Adrenal gland (tissue), 12 donors: ENCODE data around the gene ADAM10. TPM values are rescaled to one million over a fixed set of nuclear protein-coding genes. Genes with fewer than 3 reads are reported as not detected.
A peak's percentile ranks its signal among the peaks of the same experiment; 100 is the strongest.

Source experiments
- DNase-seq, 7 donors: peaks; one replicate each; pipeline ENCODE4 v3.0.0-alpha.2; 2019 to 2020
- H3K27ac ChIP-seq, 5 donors: fragments of 200-600 bp; sonication (generic) in 4 of 5; 1 replicate in 3 of 5; 2 replicates in 2 of 5; pipeline versions ENCODE4 v1.5.1 to v1.8.0; 2016 to 2020; ENCODE audit warnings: mild to moderate bottlenecking in 1 of 5
- H3K27me3 ChIP-seq: fragments of 200-600 bp; 2 replicates; pipeline ENCODE4 v1.8.0; 2021
- H3K36me3 ChIP-seq, 2 donors: fragments of 200-600 bp; replicated peaks in 1 of 2; 1 replicate in 1 of 2; 2 replicates in 1 of 2; pipeline versions ENCODE4 v1.5.1 to v1.8.0; 2018 to 2022
- H3K4me1 ChIP-seq, 2 donors: fragments of 200-600 bp; replicated peaks in 1 of 2; 1 replicate in 1 of 2; 2 replicates in 1 of 2; pipeline versions ENCODE4 v1.5.1 to v1.8.0; 2018 to 2021
- H3K4me3 ChIP-seq, 4 donors: fragments of 200-600 bp; sonication (generic) in 3 of 4; one replicate each; pipeline ENCODE4 v1.5.1; 2016 to 2018
- H3K9me3 ChIP-seq, 3 donors: fragments of 200-600 bp; sonication (generic) in 1 of 3; replicated peaks in 1 of 3; 1 replicate in 2 of 3; 2 replicates in 1 of 3; pipeline versions ENCODE4 v1.5.1 to v1.8.0; 2016 to 2021
- POLR2A ChIP-seq, 2 donors: fragments of 450-650 bp; IDR thresholded peaks; one replicate each; pipeline ENCODE4 v1.6.1; 2017; ENCODE audit warnings: antibody characterized with exemption in 2 of 2, mild to moderate bottlenecking in 2 of 2, moderate library complexity in 1 of 2
- WGBS, 4 donors: extraction: QIAGEN DNeasy Blood & Tissue Kit in 2 of 4; methylation state at CpG; one replicate each; pipeline versions ENCODE4 v1.1.5 to v1.1.7; 2013 to 2017; 5-methylcytosine and 5-hydroxymethylcytosine counted together
- intact Hi-C, 2 donors: fragments of 100-400 bp; cut with DNase I; formaldehyde crosslinking; loops; one replicate each; pipeline versions ENCODE4 v1.14.1 to v1.15.0; 2022 to 2023
- polyA plus RNA-seq, 3 donors: library from polyadenylated mRNA; stranded (reverse); fragments of 200-250 nt in 2 of 3; fragments of 350-450 nt in 1 of 3; fragmentation: Illumina TruSeq in 1 of 3; extraction: RNeasy Lipid Tissue Mini Kit (QIAGEN cat#74804) in 1 of 3; gene quantifications; one replicate each; pipeline ENCODE4 v1.2.3, GENCODE V29; 2013 to 2014
- total RNA-seq, 9 donors: library from RNA; depleted of rRNA in 4 of 9; stranded (reverse); fragments of >200 nt in 4 of 9; fragments of 120-200 nt in 1 of 9; fragmentation: NEBNext Ultra II Directional in 1 of 9; extraction: Animal tissue kit (Norgen Biotek cat#: 25700) in 1 of 9; gene quantifications; one replicate each; pipeline versions ENCODE4 v1.1.0 to v1.2.4, GENCODE V29; 2013 to 2023
- TF ChIP-seq, protein P1 (sequence below), 6 experiments: fragments of 450-650 bp in 4 of 6; fragments of 200-600 bp in 2 of 6; sonication (generic) in 1 of 6; IDR thresholded peaks; 1 replicate in 5 of 6; 2 replicates in 1 of 6; pipeline versions ENCODE4 v1.5.1 to v1.8.0; 2016 to 2021; ENCODE audit warnings: antibody characterized with exemption in 6 of 6, mild to moderate bottlenecking in 2 of 6, moderate library complexity in 1 of 6
- donor health status: healthy with polysubstance abuse.
- donor health status: Bipolar disorder and iron deficiency.
- donor health status: DM: yes; HTN: yes; CAD: no.
- donor health status: DM: no; HTN: no; CAD: no.
- donor health status: DM: no; HTN: no; CAD: no.
- donor health status: DM: yes; HTN: yes; CAD: no.

Gene ADAM10
- total and polyA plus RNA-seq, 12 donors = 6.2 to 97.9 (median 50.7) TPM

DNA sequence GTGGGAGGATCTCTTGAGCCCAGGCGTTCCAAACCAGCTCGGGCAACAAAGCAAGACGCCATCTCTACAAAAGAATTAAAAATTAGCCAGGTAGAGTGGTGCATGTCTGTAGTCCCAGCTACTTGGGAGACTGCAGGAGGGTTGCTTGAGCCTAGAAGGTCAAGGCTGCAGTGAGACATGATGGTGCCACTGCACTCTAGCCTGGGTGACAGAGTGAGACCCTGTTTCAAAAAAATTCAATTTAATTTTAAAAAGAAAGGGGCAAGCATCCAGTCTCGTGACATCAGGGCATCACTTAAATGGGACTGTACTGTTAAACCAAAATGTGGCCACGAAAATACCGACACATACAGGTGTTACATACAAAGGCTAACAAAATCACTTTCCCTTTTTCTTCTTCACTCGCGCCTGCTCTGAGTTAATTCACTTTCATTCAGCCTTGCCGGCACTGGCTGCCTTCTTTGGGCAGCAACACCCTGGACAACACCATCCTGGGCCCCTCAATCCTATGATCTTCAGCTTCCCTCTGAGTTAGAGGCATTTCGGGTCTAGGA, 196.1 kb downstream of the ADAM10 start:
- no peak overlapping the region for H3K4me3 ChIP-seq
- H3K36me3 ChIP-seq = no peaks in the 10 kb centered on the region
- DNase-seq = peak in 1 of 7 donors; percentile 11
- 92 to 98% (median 93%) methylated on average over 10 of the region's 10 CpGs for WGBS, 4 donors
- H3K27ac ChIP-seq = no peak overlapping the region
- intact Hi-C loops = loop anchor here in 1 of 2 donors (10.0 kb wide), 1 partner anchor 279 kb away; no protein-coding TSS in a partner anchor
- no peaks in the 10 kb centered on the region for H3K27me3 ChIP-seq
- H3K4me1 ChIP-seq = peaks cover 0 to 10% of the 10 kb centered on the region in 2 donors
- H3K9me3 ChIP-seq = no peaks in the 10 kb centered on the region
- TF ChIP-seq POLR2A (IDR thresholded peaks at IDR 0.05) = no peak
- TF ChIP-seq, protein P1, sequence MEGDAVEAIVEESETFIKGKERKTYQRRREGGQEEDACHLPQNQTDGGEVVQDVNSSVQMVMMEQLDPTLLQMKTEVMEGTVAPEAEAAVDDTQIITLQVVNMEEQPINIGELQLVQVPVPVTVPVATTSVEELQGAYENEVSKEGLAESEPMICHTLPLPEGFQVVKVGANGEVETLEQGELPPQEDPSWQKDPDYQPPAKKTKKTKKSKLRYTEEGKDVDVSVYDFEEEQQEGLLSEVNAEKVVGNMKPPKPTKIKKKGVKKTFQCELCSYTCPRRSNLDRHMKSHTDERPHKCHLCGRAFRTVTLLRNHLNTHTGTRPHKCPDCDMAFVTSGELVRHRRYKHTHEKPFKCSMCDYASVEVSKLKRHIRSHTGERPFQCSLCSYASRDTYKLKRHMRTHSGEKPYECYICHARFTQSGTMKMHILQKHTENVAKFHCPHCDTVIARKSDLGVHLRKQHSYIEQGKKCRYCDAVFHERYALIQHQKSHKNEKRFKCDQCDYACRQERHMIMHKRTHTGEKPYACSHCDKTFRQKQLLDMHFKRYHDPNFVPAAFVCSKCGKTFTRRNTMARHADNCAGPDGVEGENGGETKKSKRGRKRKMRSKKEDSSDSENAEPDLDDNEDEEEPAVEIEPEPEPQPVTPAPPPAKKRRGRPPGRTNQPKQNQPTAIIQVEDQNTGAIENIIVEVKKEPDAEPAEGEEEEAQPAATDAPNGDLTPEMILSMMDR (IDR thresholded peaks at IDR 0.05) = no peak

DNA sequence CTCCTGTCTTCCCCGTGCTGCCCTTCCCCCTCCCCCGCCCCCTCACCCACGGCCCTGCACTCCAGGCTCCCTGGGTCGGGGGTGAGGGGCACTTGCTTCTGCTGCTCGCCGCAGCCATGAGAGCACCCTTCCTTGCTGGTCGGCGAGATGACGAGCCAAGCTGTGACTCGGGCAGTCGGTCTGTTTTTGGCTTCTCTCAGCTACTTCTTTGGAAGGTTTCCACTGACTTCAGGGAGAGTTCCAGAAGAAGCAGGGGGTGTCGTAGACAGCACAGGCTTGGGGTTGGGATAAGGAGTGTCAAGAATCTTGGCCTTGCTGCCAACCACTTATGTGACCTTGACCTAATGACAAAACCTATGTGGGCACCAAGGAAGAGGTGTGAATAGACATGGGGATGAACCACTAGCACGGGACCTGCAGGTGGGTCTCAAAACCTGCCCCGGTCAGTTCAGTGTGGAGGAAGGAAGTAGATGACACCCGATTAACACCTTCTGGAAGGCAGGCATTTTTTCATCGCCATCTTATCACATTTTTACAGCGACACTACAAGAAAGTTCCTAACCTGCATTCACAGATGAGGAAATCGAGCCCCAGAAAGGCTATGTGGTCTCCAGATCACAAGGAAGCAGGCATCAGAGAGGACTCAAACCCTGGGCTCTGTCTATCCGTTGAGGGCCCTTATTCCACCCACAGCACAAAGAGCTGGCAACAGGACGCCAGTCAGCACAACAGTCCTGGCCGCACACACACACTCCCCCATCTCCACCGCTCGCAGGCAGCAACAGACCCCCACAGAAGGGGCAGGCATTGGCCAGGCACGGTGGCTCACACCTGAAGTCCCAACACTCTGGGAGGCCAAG, 196.8 kb downstream of the ADAM10 start:
- no peaks in the 10 kb centered on the region for H3K36me3 ChIP-seq
- DNase-seq = peak in 1 of 7 donors; percentile 41
- 76 to 90% (median 83%) methylated on average over 22 to 24 of the region's 24 CpGs for WGBS, 4 donors
- intact Hi-C loops = loop anchor here in 1 of 2 donors (10.0 kb wide), 1 partner anchor 278 kb away; no protein-coding TSS in a partner anchor
- no peaks in the 10 kb centered on the region for H3K27me3 ChIP-seq
- no peaks in the 10 kb centered on the region for H3K9me3 ChIP-seq
- no peak for TF ChIP-seq POLR2A (IDR thresholded peaks at IDR 0.05)
- TF ChIP-seq, protein P1 (IDR thresholded peaks at IDR 0.05) = no peak
- peak overlapping the region in 2 of 5 donors; percentile 30 to 72 for H3K27ac ChIP-seq
- H3K4me3 ChIP-seq = no peak overlapping the region
- peaks cover 0 to 10% of the 10 kb centered on the region in 2 donors for H3K4me1 ChIP-seq

DNA sequence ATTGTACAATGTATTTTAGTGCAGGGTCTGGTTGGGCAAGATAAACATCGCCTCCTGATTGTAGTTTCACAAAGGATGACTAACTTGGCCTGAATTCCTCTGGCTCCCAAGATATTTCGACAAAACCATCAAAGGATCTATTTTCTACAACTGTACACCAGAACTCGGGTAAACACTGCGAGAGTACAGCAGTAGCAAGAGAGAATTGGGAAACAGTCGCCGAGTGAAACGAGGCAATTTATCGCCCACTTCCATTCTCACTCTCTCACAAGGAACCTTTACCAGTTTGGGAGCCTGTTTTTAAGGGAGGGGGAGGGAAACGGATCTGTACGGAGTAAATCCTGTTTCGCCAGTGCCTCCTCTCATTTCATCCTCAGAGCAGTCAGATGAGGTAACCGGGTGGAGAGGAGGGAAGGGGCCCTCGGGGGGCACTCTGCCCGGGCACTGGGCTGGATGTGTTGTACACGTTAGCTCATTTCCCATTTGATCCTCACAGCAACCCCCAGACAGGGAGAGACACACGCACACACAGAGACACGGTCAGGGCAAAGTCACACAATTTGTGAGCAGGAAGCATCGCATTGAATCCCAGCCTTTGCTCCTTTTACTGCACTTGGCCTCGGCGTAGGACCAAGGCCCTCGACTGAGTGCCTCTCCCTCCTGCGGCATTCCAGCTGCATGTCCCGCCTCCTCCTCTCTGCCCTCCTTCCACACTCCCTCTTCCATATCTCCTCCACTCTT, 197.6 kb downstream of the ADAM10 start:
- Histone ChIP-seq H3K4me3 (no peak overlapping the region), H3K27me3 (no peaks in the 10 kb centered on the region), H3K9me3 (no peaks in the 10 kb centered on the region), H3K4me1 (peaks cover 3 to 14% of the 10 kb centered on the region in 2 donors), H3K36me3 (no peaks in the 10 kb centered on the region), H3K27ac (peak overlapping the region in 2 of 5 donors; percentile 30 to 72)
- DNase-seq = peak in 2 of 7 donors; percentile 20 to 50
- TF ChIP-seq, protein P1 (IDR thresholded peaks at IDR 0.05) = no peak
- intact Hi-C loops = loop anchor here in 1 of 2 donors (10.0 kb wide), 1 partner anchor 277 kb away; no protein-coding TSS in a partner anchor
- 56 to 67% (median 62%) methylated on average over 23 of the region's 23 CpGs for WGBS, 4 donors
